Stimulated activated CD8-positive, alpha-beta memory T cell treated with anti-CD3 and anti-CD28 coated beads, Interleukin-7, amount 100 ng/mL, for 24 hours (primary cell): ENCODE results near the gene UBL3.
A peak's percentile ranks its signal among the peaks of the same experiment; 100 is the strongest.

Source experiments
- DNase-seq: peaks from one replicate; pipeline ENCODE4 v3.0.0-alpha.2; 2020; ENCODE audit warnings: low read depth

The UBL3 gene

DNA sequence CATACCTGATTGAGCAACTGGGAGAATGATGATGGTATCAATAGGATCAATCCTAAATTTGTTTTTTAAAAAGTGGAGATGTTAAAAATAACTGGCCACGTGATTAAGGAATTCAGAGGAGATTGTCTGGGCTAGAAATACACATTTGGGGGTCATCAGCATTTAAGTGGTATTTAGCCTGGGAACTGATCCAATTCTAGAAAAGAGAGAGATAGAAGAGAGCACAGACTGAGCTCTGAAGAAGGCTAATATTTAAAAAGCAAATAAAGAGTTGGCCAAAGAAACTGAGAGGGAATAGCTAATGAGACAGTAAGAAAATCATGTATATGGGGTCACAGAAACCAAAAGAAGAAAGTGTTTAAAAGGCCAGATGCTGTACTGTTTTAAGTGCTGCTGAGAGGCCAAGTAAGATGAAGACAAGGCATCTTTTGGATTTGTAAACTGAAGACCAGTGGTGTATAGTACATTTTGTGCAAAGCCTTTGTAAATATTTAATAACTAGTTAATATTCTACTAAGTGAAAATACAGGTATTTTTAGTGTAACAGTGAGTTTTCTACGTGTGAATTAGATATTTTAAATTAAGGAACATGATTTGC lies 40.2 kb downstream of the UBL3 start:
- no peak for DNase-seq

DNA sequence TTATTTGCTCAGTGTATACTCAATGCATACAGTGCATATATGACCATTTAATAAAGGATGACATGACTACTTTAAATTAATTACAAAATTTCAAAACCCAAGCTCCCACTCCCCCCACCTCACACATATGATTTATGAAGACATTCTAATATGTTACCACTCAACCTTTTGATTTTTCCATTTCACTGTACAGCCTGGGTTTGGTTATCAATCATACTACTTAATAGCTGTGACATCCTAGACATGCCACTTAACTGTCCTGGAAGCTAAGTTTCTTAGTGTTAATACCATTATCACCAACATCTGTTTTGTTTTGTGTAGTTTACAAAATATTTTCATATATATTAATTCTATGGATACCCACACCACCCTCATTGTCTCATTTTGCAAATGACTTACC lies 42.2 kb downstream of the UBL3 start:
- no peak for DNase-seq

DNA sequence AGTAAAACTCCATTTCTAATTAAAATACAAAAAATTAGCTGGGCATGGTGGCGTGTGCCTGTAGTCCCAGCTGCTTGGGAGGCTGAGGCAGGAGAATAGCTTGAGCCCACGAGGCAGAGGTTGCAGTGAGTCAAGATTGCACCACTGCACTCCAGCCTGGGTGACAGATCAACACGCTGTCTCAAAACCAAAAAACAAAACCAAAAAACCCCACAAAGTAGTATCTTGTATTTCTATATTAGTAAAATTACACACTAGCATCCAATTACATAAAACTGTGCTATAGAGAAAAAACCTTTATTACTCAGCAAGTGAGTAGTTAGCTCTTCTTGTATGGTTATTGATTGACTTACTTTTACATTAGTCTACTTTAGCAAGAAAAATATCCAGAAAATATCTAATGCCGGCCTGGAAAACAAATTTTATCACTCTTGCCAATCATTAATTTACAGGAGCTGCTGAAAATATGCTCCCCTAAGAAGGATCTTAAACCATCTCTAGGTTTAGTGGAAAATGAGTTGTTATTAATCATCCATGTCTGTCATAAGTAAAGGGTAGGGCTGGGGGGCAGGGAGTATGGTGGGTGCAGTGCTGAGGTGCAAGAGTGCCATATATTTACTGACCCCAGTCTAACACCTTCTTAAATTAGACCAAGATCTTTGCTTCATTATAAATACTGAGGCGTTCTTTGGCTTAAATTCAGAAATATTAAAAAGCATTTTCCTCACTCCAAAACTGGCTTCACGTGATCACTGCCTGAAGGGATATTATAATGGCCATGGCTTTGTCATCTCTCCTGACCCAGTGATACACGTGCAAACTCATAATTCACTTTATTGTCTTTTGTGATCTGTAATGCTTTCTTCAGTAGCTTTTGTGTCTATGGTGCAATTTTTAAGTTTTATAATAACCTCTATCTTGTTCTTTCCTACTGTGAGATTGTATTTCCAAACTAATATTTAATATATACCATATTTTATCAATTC lies 44.1 kb downstream of the UBL3 start:
- DNase-seq: no peak

DNA sequence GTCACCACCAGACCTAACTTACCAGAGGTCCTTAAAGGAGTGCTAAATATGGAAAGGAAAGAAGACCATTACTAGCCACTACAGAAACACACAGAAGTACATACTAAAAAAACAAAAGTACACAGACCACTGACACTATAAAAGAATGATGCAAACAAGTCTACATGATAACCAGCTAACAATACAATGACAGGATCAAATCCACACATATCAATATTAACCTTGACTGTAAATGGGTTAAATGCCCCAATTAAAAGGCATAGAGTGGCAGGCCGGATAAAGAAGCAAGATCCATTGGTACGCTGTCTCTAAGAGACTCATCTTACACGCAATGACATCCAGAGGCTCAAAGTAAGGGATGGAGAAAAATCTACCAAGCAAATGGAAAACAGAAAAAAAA lies 47.2 kb downstream of the UBL3 start:
- no peak for DNase-seq

DNA sequence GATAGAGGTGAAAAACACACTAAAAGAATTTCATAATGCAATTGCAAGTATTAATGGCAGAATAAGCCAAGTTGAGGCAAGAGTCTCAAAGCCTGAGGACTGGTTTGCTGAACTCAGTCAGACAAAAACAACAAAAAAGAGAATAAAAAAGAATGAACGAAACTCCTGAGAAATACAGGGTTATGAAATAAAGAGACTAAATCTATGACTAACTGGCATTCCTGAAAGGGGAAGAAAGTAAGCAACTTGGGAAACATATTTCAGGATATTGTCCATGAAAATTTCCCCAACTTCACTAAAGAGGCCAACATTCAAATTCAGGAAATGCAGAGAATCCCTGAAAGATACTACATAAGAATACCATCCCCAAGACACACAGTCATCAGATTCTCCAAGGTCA lies 47.8 kb downstream of the UBL3 start:
- no peak for DNase-seq

DNA sequence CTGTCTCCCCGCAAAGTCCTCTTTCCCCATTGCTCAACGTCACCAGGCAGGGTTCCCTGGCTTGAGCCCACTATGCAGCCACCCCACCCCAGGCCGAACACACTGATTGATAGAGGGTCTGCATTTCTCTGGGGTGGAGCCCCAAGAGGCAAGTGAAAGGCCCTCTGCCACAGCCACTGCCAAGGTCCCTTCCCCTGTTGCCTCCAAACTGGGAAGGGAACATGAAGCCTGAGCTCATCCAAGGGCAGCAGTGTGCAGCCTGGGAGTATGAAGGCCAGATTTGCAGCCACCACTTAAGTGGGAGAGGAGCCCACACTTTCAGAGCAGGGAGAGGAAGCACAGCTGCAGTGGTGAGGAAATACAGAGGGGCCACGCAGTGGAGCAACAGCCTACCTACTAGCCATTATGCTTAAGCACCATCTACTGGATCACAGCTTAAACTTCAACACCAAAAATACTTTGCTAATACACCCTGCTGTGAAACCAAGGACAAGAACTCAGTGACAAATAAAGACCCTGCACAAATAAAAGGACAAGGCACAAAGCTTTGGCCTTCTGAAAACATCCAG lies 48.6 kb downstream of the UBL3 start:
- DNase-seq: no peak

DNA sequence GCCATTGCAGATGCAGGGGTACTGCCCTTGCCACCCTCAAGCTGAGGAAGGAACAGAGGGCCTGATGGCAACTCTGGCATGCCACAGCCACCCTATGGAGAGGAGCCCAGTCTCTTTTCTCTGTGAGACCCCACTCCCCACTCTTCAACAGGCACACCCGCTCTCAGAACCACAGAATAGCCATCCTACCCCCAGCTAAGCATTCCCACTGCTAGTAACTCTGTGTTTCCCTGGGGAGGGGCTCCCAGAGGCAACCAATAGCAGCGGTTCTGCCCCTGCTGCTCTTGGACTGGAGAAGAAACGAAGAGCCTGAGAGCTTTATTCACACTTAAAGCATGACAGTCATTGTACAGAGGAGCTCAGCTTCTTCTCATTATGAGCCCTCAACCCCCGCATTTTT lies 49.3 kb downstream of the UBL3 start:
- no peak for DNase-seq

DNA sequence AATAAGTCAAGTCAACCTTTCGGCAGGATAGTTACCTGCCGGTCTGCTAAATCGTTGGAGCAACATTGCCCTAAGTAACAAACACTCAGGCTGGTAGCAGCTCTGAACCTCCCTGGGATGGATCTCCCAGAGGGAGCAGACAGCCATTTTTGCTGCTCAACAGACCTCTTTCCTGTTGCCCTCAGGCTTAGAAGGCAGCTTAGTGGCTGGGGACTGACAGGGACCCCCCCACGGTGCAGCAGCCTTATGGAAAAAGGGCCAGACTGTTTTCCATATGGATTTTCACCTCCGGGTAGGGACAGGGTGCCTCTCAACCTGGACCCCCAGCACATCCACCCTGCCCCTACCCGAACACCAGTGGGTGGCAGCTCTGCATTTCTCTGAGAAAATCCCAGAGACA lies 49.7 kb downstream of the UBL3 start:
- no peak for DNase-seq

DNA sequence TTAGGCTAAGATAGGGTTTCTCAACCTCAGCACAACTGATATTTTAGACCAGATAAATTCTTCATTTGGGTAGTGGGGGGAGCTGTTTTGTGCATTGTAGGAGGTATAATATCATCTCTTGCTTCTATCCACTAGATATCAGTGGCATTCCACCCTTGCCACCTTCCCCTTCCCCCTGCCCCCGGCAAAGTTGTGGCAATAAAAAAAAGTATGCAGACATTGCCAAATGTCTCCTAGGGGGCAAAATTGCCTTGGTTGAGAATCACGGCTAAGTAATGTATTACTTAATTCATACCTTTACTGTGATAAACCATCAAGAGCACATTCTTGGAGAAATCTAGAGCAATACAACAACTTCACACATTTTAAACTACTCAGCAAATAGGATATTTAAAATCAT lies 51.4 kb downstream of the UBL3 start:
- no peak for DNase-seq

DNA sequence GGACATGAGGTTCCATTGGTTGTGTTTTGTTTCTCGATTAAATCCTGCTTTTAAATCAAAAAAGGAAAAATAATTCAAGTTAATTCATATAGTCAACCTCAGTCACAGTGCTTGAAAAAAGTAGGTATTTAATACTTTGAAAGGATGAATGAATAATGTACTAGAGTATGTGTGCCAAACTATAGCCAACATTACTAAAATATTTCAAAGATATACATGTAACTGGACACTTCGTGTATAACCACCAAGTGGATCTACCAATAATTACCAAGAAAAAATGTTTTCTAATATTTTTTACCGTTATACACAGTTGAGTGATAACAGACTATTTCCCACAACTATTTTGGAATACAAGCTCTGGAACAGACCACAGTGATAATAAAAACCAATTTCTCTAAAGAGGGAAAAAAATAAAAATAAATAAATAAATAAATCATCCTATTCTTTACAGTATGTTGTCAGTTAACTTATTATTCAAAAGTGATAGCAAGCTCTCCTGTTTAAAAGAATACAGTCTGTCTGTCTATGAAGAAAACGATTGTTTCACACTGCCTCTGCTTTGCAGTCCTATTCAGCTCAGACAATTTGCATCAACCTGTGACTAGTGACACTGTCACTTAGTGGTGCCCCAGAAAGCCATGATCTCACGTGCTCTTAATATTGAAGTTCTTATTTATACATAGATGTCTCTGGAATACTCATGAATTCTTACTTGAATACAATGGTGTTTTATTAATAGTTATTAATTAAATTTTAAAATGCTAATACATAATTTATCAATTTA lies 58.2 kb downstream of the UBL3 start:
- no peak for DNase-seq

DNA sequence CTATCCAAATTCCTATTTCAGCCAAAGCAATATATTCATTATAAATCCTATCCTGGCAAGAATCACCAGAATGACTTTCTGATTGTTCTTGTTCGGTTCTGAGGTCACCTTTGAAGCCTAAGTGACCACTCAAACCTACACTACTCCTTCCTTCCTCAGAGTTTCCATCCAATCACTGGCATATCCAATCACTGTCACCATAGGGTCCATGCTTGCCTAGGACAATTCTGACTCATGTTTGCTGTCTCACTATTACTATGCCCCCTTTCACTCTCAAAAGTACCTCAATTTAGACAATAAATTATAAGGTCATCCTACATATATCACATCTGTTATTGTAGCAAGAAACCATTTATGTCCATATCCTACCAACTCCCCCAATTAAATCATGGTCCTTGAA lies 58.9 kb downstream of the UBL3 start:
- no peak for DNase-seq

DNA sequence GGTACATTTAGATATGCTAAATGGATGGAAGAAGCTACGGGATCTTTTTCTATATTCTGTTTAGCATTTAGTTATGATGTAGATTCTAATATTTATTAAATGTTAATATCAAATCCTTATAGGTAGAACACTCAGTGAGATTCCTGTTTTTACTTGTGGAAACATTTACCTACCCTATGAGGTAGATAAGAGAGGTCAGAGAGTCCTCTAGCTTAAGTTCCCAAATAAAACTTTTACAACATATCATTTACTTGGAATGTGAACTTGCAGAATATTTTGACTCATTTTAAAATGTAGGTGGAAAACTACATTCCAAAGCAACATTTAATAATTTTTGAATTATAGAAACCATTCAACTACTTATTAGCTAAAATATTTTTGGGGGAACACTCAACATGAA lies 63.7 kb downstream of the UBL3 start:
- no peak for DNase-seq

DNA sequence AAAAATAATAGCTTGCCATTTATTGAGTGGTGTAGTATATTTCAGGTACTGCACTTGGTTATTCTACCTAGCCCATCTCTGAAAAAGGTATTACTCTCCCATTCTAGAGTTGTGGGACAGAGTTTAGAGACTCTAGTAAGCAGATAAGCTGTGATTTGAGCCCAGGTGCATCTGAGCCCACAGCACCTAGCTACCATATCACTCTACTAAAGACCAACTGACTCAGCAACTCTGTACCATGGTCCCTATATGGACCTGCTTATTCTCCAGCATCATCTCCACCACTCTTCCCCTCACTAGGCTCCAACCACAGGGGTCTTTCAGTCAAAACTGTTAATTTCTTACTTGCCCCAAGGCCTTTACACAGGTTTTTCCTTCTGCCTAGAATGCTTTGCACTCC lies 64.4 kb downstream of the UBL3 start:
- DNase-seq: no peak

DNA sequence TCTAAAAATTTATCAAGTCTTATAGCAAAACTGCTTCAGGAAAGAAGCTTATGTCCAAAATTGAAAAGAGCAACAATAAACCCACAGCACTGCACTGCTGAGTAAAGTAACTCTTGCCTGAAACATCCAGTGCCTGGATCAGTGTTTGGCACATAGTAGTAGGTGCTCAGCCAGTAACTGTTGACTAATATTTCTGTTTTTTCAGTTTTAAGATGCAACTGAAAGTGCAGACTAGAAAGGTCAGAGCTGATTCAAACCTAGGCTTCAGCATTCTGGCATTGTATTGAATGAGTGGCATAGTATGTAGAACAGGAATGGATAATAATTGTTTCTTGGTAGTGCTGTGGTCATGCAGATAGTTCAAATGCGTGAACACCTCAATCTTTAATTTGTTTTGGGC lies 67.6 kb downstream of the UBL3 start:
- no peak for DNase-seq

DNA sequence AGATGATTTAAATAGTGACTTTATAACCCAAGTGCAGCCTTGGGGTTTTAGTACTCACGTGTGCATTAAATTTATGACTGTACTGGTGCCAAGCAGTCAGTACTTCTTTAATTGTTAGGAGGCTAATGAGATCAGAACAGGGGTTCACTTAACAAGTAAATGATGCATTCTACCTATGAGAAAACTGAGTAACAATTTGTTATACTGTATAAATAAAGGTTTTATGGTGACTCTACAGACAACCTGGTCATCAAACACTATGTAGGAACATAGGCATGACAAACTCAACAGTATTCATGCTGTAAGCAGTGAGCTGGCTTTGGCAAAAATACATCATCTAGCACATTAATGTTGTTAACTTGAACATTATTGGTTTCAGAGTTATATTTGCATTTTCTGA lies 75.6 kb downstream of the UBL3 start:
- no peak for DNase-seq

DNA sequence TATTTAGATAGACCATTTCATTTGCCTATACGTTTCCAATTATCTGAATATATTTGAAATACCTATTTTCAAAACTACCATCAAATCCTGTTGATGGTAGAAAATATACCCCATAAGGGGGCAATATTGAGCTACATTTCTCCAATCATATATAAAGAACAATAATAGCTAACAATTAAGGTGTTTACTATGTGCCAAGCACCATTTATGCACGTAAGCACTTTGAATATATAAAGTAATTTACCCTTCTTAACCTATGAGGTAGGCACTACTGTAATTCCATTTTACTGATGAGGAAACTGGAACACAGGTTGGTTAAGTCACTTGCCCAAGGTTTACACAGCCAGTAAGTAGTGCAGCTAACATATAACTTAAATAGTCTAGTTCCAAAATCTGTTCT lies 79.2 kb downstream of the UBL3 start:
- no peak for DNase-seq

DNA sequence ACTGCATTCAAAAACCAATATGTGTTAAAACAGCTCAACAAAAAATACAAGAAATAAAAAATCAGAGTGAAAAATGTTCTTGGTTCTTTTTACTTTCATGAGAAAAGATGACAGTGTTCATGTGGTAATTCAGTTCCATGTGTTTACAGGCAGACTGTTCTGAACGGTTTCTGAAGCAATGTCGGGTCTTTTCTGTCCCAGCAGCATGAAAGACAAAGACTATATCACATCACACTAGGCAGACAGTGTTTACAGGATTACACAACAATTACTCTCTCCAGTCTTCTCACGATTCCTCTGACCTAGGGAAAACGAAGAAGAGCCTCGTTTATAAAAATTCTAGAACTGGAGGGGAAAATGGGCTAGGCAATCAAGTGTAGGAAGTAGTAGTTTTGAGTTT lies 83.4 kb downstream of the UBL3 start:
- DNase-seq: no peak

DNA sequence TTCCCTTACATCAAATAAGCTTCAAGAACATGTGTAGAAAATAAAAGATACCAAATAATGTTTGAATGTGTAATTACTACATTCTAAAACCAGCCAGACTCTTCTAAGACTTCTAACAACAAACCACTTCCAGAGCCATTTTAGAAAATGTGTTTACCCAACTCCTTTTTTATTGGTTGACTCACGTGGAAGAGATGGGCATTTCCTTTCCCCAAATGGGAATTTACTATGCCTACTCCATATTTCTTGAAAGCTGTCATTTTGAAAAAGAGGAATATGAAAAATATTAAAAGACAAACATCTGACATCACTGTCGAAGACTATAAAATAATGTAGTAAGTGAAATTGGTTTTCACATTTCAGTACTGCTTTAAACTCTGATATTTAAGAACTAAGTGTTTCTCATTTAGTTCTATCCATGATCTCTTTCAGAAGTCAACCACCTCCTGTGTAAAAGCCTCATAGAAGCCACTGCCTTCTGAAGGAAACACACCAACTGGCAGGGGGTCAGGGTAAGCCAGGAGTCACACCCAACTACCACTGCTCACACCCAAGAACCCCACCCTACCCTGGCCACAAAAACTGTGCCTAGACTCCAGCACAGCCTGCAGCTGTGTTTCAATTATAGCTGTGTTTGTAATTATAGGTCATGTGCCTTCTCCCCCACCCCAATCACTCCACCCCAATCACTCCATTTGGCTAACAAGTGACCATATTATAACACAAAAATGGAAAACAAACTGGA lies 86.8 kb downstream of the UBL3 start:
- DNase-seq: no peak

DNA sequence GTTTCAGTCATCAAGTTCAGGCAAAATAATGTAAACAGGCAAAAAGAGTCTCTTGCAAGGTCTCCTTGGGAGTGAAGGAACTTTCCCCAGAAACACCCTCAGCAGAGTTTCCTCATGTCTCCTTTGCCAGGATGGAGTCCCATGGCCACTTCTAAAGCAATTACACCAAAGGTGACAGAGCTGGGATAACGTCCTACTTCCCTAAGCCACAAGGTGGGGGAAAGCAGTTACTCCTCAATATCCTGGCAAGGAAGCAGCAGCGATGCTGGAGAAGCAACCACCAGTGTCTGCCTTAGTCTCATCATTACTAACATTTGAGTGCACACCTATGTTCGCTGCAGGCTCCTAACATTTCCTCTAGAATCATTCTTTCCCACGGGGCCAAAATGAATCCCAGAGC lies 88.6 kb downstream of the UBL3 start:
- no peak for DNase-seq

DNA sequence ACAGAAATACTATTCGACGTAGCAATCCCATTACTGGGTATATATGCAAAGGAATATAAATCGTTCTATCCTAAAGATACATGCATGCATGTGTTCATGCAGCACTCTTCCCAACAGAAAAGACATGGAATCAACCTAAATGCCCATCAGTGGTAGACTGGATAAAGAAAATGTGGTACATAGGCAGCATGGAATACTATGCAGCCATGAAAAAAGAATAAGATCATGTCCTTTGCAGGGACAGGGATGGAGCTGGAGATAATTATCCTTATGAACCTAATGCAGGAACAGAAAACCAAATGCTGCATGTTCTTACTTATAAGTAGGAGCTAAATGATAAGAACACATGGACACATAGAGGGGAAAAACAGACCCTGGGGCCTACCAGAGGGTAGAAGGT lies 89.3 kb downstream of the UBL3 start:
- no peak for DNase-seq

DNA sequence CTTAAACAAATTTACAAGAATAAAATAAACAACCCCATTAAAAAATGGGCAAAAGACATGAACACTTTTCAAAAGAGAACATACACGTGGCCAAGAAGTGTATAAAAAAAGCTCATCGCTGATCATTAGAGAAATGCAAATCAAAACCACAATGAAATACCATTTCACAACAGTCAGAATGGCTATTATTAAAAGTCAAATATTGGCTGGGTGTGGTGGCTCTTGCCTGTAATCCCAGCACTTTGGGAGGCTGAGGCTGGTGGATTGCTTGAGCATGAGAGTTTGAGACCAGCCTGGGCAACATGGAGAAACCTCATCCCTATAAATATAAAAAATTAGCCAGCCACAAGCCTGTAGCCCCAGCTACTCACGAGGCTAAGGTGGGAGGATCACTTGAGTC lies 89.9 kb downstream of the UBL3 start:
- DNase-seq: no peak

DNA sequence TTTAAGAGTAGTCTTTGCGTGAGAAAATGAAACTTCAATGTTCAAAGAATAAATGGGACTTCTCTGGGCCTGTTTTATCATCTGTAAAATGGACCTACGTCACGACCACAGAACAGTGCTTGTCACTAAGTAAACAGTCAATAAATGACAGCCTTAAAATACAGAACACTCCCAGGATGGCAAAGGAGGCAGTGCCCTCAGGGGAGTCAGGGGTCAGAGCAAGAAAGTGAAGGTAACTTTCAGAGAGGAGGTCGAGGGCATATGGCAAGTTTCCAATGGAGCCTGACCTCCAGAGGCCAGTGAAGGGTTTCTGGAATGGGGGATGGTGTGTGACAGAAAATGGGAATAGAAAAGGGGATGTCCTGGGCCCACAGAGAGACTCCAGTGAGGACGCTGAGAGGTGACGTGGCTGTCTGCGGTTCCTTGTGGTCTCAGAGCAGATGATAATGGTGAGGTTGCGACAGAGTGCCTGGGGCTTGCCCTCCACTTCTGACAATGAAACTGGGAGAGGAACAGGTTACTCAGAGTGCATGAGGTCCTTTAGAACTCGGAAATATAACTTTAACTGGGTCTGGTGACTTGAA lies 91.8 kb downstream of the UBL3 start:
- peak; percentile 26 for DNase-seq
